Astrocyte (in vitro differentiated cells and primary cell): ENCODE measurements around the gene PITX2.

Source experiments
- EZH2 ChIP-seq: IDR thresholded peaks from 2 replicates; pipeline ENCODE4 v1.6.1; 2012; ENCODE audit warnings: mild to moderate bottlenecking, low read length, inconsistent platforms; ENCODE audit not compliant: insufficient read depth
- TF ChIP-seq, protein P1 (sequence below): IDR thresholded peaks from 2 replicates; pipeline ENCODE4 v1.5.1; 2011; ENCODE audit warnings: low read depth, mild to moderate bottlenecking, inconsistent platforms, low read length, moderate library complexity; ENCODE audit not compliant: insufficient read depth

- TF ChIP-seq, protein P1, sequence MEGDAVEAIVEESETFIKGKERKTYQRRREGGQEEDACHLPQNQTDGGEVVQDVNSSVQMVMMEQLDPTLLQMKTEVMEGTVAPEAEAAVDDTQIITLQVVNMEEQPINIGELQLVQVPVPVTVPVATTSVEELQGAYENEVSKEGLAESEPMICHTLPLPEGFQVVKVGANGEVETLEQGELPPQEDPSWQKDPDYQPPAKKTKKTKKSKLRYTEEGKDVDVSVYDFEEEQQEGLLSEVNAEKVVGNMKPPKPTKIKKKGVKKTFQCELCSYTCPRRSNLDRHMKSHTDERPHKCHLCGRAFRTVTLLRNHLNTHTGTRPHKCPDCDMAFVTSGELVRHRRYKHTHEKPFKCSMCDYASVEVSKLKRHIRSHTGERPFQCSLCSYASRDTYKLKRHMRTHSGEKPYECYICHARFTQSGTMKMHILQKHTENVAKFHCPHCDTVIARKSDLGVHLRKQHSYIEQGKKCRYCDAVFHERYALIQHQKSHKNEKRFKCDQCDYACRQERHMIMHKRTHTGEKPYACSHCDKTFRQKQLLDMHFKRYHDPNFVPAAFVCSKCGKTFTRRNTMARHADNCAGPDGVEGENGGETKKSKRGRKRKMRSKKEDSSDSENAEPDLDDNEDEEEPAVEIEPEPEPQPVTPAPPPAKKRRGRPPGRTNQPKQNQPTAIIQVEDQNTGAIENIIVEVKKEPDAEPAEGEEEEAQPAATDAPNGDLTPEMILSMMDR: no peak
- TF ChIP-seq EZH2: no peak
Measured at GRCh38 chr4:110612631-110613269, 10.1 kb downstream of the PITX2 start.
